RWPE1 (cell line): ENCODE measurements around the gene IFNK.
"Not testable (repeated sequence)": the region's sequence is repeated elsewhere in the genome, so short reads cannot be mapped to it uniquely, and the experiment has no call there.

Experiments used
- CTCF ChIA-PET: fragments of 350-600 bp; sonication (Branson Sonifier 250); formaldehyde crosslinking; extraction: SDS; loops from one replicate; lab custom pipeline; 2021; lab: Yijun Ruan, JAX
- POLR2A ChIA-PET: fragments of 400-600 bp; formaldehyde crosslinking; extraction: SDS; loops from one replicate; lab custom pipeline; 2020; ENCODE audit warnings: antibody characterized with exemption; ENCODE audit not compliant: low non-redundant PET; lab: Yijun Ruan, JAX
- DNase-seq: peaks from one replicate; pipeline ENCODE4 v3.0.0; 2012; ENCODE audit warnings: low spot score
- H3K27ac ChIP-seq: fragments of 450-650 bp; 2 replicates; pipeline ENCODE4 v1.5.1; 2017
- CTCF ChIP-seq: fragments of 450-650 bp; conservative IDR thresholded peaks from 2 replicates; pipeline ENCODE4 v1.5.1; 2017; ENCODE audit warnings: low read depth, mild to moderate bottlenecking

The IFNK gene

DNA sequence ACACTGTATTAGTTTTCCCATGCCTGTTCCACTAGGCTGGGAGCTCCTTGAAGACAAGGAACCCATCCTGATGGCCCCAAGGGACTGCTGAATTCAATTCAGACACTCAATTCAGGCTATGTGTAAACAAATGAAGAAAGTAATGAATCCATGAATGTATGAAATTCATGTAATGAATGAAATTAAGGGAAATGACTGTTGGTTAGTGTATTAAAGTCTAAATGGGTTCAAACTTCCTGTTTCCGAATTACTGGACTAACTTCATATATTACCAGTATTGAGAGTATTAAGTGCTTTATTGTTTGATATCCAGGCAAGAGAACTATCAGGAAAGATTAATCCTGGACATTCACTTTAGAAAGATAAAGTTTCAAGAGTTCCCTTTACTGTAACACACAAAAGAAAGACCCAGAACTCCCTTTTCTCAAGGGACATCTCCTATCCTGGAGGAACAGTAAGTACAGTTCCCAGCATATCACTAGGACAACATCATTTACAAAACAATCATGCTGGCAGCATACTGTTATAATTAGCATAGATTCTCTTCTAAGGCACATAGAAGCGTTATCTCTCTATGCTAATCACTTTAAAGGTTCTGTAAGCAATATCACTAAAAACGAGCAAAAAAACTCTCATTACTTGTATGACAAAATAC lies 28.5 kb upstream of the IFNK start:
- DNase-seq, result no peak
- peak overlapping the region; percentile 2; the same call in 1 of the 2 replicates for H3K27ac ChIP-seq
- TF ChIP-seq CTCF, result no peak
- ChIA-PET POLR2A (no interaction called here), CTCF (no interaction called here)

- no peak overlapping the region for H3K27ac ChIP-seq
- CTCF ChIA-PET, result no interaction called here
- peak; percentile 54 for DNase-seq
- POLR2A ChIA-PET, result no interaction called here
- TF ChIP-seq CTCF, result no peak
Measured at GRCh38 chr9:27496135-27496504, 28.0 kb upstream of the IFNK start.

DNA sequence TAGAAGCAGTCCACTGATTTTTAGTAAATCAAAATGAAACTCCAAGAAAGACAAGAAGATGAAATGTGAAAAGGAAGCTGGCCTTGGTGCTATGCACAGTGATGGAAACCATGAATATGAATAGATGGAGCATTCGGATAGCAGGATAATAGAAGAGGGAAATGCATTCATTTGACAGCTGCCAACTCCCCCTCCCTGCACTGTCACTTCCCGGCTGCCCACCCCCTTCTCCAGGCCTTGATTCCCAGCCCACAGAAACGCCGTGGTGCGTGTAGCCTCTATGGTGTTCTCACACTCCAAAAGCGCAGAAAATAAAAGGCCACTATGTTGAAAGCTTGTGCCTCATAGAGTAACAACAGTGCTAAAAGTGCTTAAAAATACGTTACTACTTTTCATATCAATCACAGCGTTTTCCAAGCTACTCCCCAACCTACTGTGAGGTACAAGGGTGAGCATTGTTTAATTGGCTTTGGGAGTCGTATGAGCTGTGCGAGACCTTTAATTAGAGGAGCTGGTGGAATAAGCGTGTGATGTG lies 26.1 kb upstream of the IFNK start:
- ChIA-PET CTCF (no interaction called here), POLR2A (no interaction called here)
- DNase-seq, result no peak
- H3K27ac ChIP-seq, result peak overlapping the region; percentile 73
- TF ChIP-seq CTCF, result no peak

DNA sequence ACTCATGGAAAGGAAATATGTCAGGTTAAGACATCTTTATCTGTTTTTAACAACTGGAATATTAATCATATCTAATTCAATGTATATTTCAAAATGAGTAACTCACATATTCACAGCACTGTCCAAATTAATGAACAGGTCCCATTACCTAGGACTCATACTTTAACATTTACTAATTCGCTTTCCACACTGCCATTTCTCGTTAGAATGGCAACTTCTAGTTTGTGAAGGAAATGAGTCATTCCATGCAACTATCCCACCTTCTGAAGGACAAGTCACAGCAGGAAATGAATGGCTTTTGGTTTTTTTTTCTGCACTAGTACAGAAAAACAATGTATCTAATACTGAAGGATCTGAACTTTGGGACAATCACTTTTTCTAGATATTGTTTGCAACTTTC lies 24.6 kb upstream of the IFNK start:
- no peak for TF ChIP-seq CTCF
- DNase-seq, result peak; percentile 74
- H3K27ac ChIP-seq, result no peak overlapping the region
- POLR2A ChIA-PET, result no interaction called here
- CTCF ChIA-PET, result interaction anchor here (0.5 to 0.7 kb wide), 2 partner anchors 30 to 468 kb away, joined by 3 to 5 read pairs; partner anchors contain the start of gene MOB3B

- DNase-seq, POLR2A ChIA-PET, CTCF ChIA-PET, H3K27ac ChIP-seq: not testable (repeated sequence)
Measured at GRCh38 chr9:27500902-27501301, 23.2 kb upstream of the IFNK start.

- TF ChIP-seq CTCF, result no peak
- POLR2A ChIA-PET, result no interaction called here
- CTCF ChIA-PET, result no interaction called here
- no peak for DNase-seq
- peak overlapping the region; percentile 27; the same call in 1 of the 2 replicates for H3K27ac ChIP-seq
Measured at GRCh38 chr9:27503623-27504022, 20.5 kb upstream of the IFNK start.

DNA sequence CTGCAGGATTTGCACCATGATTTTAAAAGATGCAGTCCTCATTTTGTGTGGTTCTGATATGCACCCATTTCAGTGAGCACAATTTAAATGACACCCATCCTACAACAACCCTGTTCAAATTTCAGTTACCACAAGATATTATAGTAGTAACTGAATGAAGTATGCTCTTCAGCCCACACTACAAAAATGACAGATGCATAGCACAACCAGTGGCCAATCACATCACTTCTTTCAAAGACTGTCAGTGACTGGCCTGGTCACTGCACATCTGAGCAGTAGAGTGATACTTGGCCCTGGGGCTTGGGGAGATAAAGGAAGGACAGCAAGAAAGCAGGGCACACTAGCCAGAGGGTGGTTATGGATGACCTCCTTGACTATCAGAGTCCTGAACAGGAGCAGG lies 19.8 kb upstream of the IFNK start:
- ChIA-PET CTCF (no interaction called here), POLR2A (no interaction called here)
- H3K27ac ChIP-seq, result peak overlapping the region; percentile 34; the same call in 1 of the 2 replicates
- no peak for DNase-seq
- no peak for TF ChIP-seq CTCF
